Measurements from ENCODE around the gene SPC25. TPM values are rescaled to one million over a fixed set of nuclear protein-coding genes. Genes with fewer than 3 reads are reported as not detected.

Gene SPC25
- polyA plus RNA-seq, 1 donor from 2014 or later: 2.7 TPM

DNA sequence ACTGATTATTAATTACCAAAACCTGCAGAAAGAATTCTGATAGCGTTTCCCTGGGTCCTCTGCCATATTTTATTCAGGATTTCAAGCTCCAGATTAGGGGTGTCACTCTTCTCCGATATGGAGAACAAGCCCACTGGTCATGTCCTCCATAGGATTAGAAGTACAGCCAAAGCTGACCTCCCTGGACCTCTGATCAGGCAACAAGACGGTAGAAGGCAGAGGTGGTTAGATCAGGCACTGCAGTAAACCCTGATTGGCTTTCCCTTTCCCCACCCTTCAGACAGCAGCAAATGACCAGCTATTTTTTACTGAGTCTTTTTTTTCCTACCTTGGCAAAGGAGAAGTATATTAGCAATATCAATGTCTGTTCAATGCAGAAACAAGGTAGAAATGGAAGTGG is 37.7 kb downstream of the SPC25 start:
- TF ChIP-seq CTCF (IDR thresholded peaks at IDR 0.05; ENCODE audit: poor library complexity, severe bottlenecking) (no peak), SMC3 (conservative IDR thresholded peaks at IDR 0.05; ENCODE audit: poor library complexity) (no peak), RAD21 (conservative IDR thresholded peaks at IDR 0.05) (no peak), MXI1 (conservative IDR thresholded peaks at IDR 0.05; ENCODE audit: poor library complexity, severe bottlenecking) (no peak), EZH2 (IDR thresholded peaks at IDR 0.05; ENCODE audit: borderline replicate concordance, insufficient read depth, low read length, poor library complexity, severe bottlenecking) (no peak), EP300 (conservative IDR thresholded peaks at IDR 0.05; ENCODE audit: poor library complexity, severe bottlenecking) (no peak), POLR2AphosphoS5 (IDR thresholded peaks at IDR 0.05) (no peak), TAF1 (IDR thresholded peaks at IDR 0.05; ENCODE audit: low read depth) (no peak), REST (IDR thresholded peaks at IDR 0.05; ENCODE audit: borderline replicate concordance) (no peak)

GRCh38 chr2:168851674-168852320 is 38.4 kb downstream of the SPC25 start:
- Histone ChIP-seq H3K9me3 (ENCODE audit: low read length) (no peaks in the 10 kb centered on the region), H4K20me1 (ENCODE audit: insufficient read depth) (no peaks in the 10 kb centered on the region), H3K27ac (ENCODE audit: low read length) (no peak overlapping the region), H3K9ac (ENCODE audit: low read length) (no peak overlapping the region), H3F3A (ENCODE audit: insufficient read depth, low read length, poor library complexity, severe bottlenecking) (no peaks in the 10 kb centered on the region), H3K4me3 (ENCODE audit: low read length) (no peak overlapping the region), H3K27me3 (ENCODE audit: insufficient read depth, low read depth, low read length) (no peaks in the 10 kb centered on the region), H3K79me2 (replicated peaks; ENCODE audit: insufficient read depth, low read length) (no peaks in the 10 kb centered on the region), H3K4me2 (ENCODE audit: low read length) (no peak overlapping the region), H3K9me2 (ENCODE audit: insufficient read depth, low read length) (no peaks in the 10 kb centered on the region), H2AFZ (ENCODE audit: low read depth, low read length) (no peak overlapping the region), H3K36me3 (ENCODE audit: insufficient read depth, low read length) (no peaks in the 10 kb centered on the region)
- TF ChIP-seq SMC3 (conservative IDR thresholded peaks at IDR 0.05; ENCODE audit: poor library complexity): no peak
- TF ChIP-seq EP300 (conservative IDR thresholded peaks at IDR 0.05; ENCODE audit: poor library complexity, severe bottlenecking): no peak
- no peak for TF ChIP-seq RAD21 (conservative IDR thresholded peaks at IDR 0.05)
- TF ChIP-seq REST (IDR thresholded peaks at IDR 0.05; ENCODE audit: borderline replicate concordance): no peak
- TF ChIP-seq POLR2AphosphoS5 (IDR thresholded peaks at IDR 0.05): no peak
- no peak for TF ChIP-seq MXI1 (conservative IDR thresholded peaks at IDR 0.05; ENCODE audit: poor library complexity, severe bottlenecking)
- no peak for TF ChIP-seq TAF1 (IDR thresholded peaks at IDR 0.05; ENCODE audit: low read depth)
- no peak for TF ChIP-seq CTCF (IDR thresholded peaks at IDR 0.05; ENCODE audit: poor library complexity, severe bottlenecking)
- TF ChIP-seq EZH2 (IDR thresholded peaks at IDR 0.05; ENCODE audit: borderline replicate concordance, insufficient read depth, low read length, poor library complexity, severe bottlenecking): no peak

More for the DNA sequence above, 37.7 kb downstream of the SPC25 start:
- H3K27me3 ChIP-seq (ENCODE audit: insufficient read depth, low read depth, low read length): no peaks in the 10 kb centered on the region
- H2AFZ ChIP-seq (ENCODE audit: low read depth, low read length): no peak overlapping the region
- no peak overlapping the region for H3K9ac ChIP-seq (ENCODE audit: low read length)
- no peaks in the 10 kb centered on the region for H3K36me3 ChIP-seq (ENCODE audit: insufficient read depth, low read length)
- H3K9me2 ChIP-seq (ENCODE audit: insufficient read depth, low read length): no peaks in the 10 kb centered on the region
- H3K4me2 ChIP-seq (ENCODE audit: low read length): no peak overlapping the region
- H3K27ac ChIP-seq (ENCODE audit: low read length): no peak overlapping the region
- H3F3A ChIP-seq (ENCODE audit: insufficient read depth, low read length, poor library complexity, severe bottlenecking): no peaks in the 10 kb centered on the region
- no peaks in the 10 kb centered on the region for H3K79me2 ChIP-seq (replicated peaks; ENCODE audit: insufficient read depth, low read length)
- no peaks in the 10 kb centered on the region for H4K20me1 ChIP-seq (ENCODE audit: insufficient read depth)
- H3K4me3 ChIP-seq (ENCODE audit: low read length): no peak overlapping the region
- no peaks in the 10 kb centered on the region for H3K9me3 ChIP-seq (ENCODE audit: low read length)

Data from neural cell (in vitro differentiated cells).